ENCODE results near the gene KCNQ1.

DNA sequence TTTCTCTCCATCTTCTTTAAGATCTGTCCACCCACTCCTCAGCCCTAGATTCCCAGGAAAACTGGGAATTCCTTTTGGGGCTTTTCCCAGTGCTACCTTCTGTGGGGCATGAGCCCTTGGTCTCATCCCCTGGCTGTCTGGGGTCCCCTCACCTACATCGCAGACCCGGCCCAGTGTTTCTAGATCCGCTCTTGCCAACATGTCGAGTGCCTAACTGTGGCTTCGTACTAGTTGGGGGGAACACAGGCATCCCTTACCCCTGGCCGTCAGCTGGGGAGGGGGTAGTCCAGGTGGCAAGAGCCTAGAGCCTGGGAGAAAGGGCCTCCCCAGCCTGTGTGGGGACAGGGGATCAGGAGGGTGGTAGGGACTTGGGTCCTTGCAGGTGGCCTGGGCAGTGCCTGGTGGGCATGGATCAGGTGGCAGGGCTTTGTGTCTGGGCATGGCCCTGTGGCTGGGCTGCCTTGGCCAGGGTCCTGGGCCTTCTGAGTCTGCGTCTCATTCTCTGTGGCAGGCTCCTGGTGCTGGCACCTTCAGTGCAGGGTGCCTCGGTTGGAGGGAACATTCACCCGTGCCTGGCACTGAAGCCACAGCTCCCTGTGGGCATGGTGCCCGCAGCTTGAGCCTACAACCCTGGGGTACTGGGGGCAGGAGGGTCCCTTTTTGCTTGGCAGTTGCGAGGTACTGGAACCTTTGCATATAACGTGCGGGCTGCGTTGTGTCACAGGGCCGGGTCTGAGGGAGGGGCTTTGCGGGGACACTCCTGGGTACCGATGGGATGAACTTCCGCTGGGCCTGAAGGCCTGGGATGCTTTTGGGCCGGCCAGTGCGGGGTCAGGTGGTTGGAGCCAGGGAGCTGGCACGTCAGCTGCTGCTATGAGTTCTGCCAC, 4.1 kb downstream of the KCNQ1 start:
- TF ChIP-seq CTCF (conservative IDR thresholded peaks at IDR 0.05 in 1 of 2, IDR thresholded peaks at IDR 0.05 in 1 of 2; ENCODE audit: low read depth in 1 of 2, low read length in 2 of 2) = no peak
- TF ChIP-seq EZH2 (IDR thresholded peaks at IDR 0.05; ENCODE audit: low read length, missing control alignments) = no peak

Data from fibroblast of lung (primary cell).